Fibroblast of lung (primary cell): ENCODE data around the gene CCNY. TPM values are rescaled to one million over a fixed set of nuclear protein-coding genes. Genes with fewer than 3 reads are reported as not detected.

Source experiments
- DNase-seq, 2 donors: peaks; one replicate each; pipeline versions ENCODE4 v3.0.0 to v3.0.0-alpha.2; 2010; ENCODE audit warnings: low read depth in 2 of 2
- H2AFZ ChIP-seq: 2 replicates; pipeline ENCODE4 v1.5.1; 2012; ENCODE audit warnings: low read length, control low read depth, inconsistent platforms
- H3K27ac ChIP-seq: 2 replicates; pipeline ENCODE4 v1.5.1; 2011; ENCODE audit warnings: low read length, control low read depth; ENCODE audit not compliant: insufficient read depth
- H3K27me3 ChIP-seq: 2 replicates; pipeline ENCODE4 v1.5.1; 2011; ENCODE audit warnings: mild to moderate bottlenecking, low read length; ENCODE audit not compliant: control insufficient read depth, insufficient read depth
- H3K36me3 ChIP-seq: 2 replicates; pipeline ENCODE4 v1.5.1; 2011; ENCODE audit warnings: low read length; ENCODE audit not compliant: control insufficient read depth, insufficient read depth
- H3K4me1 ChIP-seq: 2 replicates; pipeline ENCODE4 v1.5.1; 2011; ENCODE audit warnings: low read length; ENCODE audit not compliant: control insufficient read depth, insufficient read depth; ENCODE audit errors: extremely low read depth
- H3K4me2 ChIP-seq: 2 replicates; pipeline ENCODE4 v1.5.1; 2011; ENCODE audit warnings: low read length, control low read depth; ENCODE audit not compliant: insufficient read depth; ENCODE audit errors: extremely low read depth
- H3K4me3 ChIP-seq, 4 experiments: fragments of 200-600 bp in 1 of 4; sonication (generic) in 1 of 4; replicated peaks in 1 of 4; 2 replicates each; pipeline ENCODE4 v1.5.1; 2011 to 2016; ENCODE audit warnings: low read length in 4 of 4, low read depth in 3 of 4, mild to moderate bottlenecking in 3 of 4, control low read depth in 2 of 4, inconsistent platforms in 1 of 4, mixed read lengths in 1 of 4; ENCODE audit not compliant: insufficient read depth in 1 of 4; ENCODE audit errors: control extremely low read depth in 1 of 4
- H3K79me2 ChIP-seq: 2 replicates; pipeline ENCODE4 v1.5.1; 2012; ENCODE audit warnings: mild to moderate bottlenecking, low read length, inconsistent platforms; ENCODE audit not compliant: control insufficient read depth, insufficient read depth
- H3K9ac ChIP-seq: 2 replicates; pipeline ENCODE4 v1.5.1; 2011; ENCODE audit warnings: mild to moderate bottlenecking, low read length, control low read depth; ENCODE audit not compliant: insufficient read depth
- H3K9me3 ChIP-seq: 2 replicates; pipeline ENCODE4 v1.5.1; 2012; ENCODE audit warnings: low read depth, low read length; ENCODE audit not compliant: control insufficient read depth, insufficient read depth
- H4K20me1 ChIP-seq: 2 replicates; pipeline ENCODE4 v1.5.1; 2011; ENCODE audit warnings: low read length; ENCODE audit not compliant: control insufficient read depth, insufficient read depth; ENCODE audit errors: extremely low read depth
- EZH2 ChIP-seq: IDR thresholded peaks from 2 replicates; pipeline ENCODE4 v1.5.1; 2012; ENCODE audit warnings: low read length, control low read depth, mild to moderate bottlenecking; ENCODE audit errors: missing control alignments
- polyA plus RNA-seq, 2 donors: library from polyadenylated mRNA; depleted of rRNA in 1 of 2; stranded (reverse) in 1 of 2; unstranded in 1 of 2; fragments of >200 nt; gene quantifications; 2 replicates each; pipeline ENCODE4 v1.2.1, GENCODE V29; 2011 to 2012; ENCODE audit warnings: missing spikeins in 1 of 2
- total RNA-seq: library from RNA; depleted of rRNA; stranded (reverse); fragments of >200 nt; gene quantifications from 2 replicates; pipeline ENCODE4 v1.2.1, GENCODE V29; 2014
- TF ChIP-seq, protein P1 (sequence below), 2 donors: IDR thresholded peaks in 1 of 2; conservative IDR thresholded peaks in 1 of 2; 1 replicate in 1 of 2; 2 replicates in 1 of 2; pipeline ENCODE4 v1.5.1; 2011 to 2012; ENCODE audit warnings: low read length in 2 of 2, control low read depth in 1 of 2, inconsistent platforms in 1 of 2, low read depth in 1 of 2, mild to moderate bottlenecking in 1 of 2

Gene CCNY
- total and polyA plus RNA-seq, 2 donors (not counting 1 experiment from before 2014, with no cell fraction given), result 34.7 to 66.4 TPM

DNA sequence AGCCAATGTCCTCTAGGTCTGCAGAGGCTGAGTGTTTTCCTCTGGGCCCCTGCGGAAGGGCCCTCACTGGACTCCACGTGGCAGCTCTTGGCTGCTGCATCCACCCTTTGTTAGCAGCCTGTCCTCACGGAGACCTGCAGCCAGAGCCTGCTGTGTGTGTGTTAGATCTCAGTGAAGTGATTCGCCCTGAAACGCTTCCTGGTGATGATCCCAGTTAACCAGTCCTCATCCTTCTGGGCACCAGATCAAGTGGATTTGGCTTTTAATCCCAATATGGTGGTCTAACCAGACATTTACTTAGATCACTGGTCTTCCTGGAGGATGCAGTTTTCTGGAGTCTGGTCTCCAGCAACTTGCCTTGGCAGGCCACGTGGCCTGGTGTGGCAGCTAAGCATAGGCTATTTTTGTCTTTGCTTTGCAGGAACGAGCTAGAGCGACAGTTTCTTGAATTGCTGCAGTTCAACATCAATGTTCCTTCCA lies 229.3 kb downstream of the CCNY start:
- H3K27me3 ChIP-seq, result no peaks in the 10 kb centered on the region
- peaks cover 5% of the 10 kb centered on the region for H3K4me1 ChIP-seq
- peaks cover 2% of the 10 kb centered on the region for H3K36me3 ChIP-seq
- no peak overlapping the region for H2AFZ ChIP-seq
- H4K20me1 ChIP-seq, result no peaks in the 10 kb centered on the region
- no peak overlapping the region for H3K4me2 ChIP-seq
- H3K4me3 ChIP-seq, result no peak overlapping the region
- H3K9me3 ChIP-seq, result no peaks in the 10 kb centered on the region
- H3K79me2 ChIP-seq, result no peaks in the 10 kb centered on the region
- no peak overlapping the region for H3K27ac ChIP-seq
- H3K9ac ChIP-seq, result no peak overlapping the region
- TF ChIP-seq EZH2, result no peak
- TF ChIP-seq, protein P1, sequence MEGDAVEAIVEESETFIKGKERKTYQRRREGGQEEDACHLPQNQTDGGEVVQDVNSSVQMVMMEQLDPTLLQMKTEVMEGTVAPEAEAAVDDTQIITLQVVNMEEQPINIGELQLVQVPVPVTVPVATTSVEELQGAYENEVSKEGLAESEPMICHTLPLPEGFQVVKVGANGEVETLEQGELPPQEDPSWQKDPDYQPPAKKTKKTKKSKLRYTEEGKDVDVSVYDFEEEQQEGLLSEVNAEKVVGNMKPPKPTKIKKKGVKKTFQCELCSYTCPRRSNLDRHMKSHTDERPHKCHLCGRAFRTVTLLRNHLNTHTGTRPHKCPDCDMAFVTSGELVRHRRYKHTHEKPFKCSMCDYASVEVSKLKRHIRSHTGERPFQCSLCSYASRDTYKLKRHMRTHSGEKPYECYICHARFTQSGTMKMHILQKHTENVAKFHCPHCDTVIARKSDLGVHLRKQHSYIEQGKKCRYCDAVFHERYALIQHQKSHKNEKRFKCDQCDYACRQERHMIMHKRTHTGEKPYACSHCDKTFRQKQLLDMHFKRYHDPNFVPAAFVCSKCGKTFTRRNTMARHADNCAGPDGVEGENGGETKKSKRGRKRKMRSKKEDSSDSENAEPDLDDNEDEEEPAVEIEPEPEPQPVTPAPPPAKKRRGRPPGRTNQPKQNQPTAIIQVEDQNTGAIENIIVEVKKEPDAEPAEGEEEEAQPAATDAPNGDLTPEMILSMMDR (conservative IDR thresholded peaks at IDR 0.05 in 1 of 2, IDR thresholded peaks at IDR 0.05 in 1 of 2; ENCODE audit: low read depth in 1 of 2, low read length in 2 of 2), result no peak
- DNase-seq, result peak in 1 of 2 donors; percentile 71

DNA sequence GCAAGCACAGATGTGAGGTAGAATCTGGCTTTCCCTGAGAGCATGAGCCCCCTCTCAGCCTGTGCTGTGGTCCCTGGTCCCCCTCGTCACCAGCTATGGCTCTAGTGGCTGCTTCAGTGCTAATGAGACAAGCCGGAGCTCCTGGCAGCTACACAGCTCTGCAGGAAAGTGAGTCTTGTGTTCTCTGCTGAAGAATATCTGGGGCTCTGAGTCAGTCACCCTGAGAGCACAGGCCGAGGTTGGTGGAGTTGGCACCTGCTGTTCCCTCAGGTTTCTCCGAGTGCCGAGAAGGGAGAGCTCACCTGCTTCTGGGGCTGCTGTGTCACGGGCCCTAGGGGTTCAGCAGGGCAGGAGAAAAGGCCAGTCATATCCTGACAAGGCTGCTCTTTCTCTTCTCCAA lies 231.6 kb downstream of the CCNY start:
- H3K27ac ChIP-seq, result no peak overlapping the region
- H4K20me1 ChIP-seq, result no peaks in the 10 kb centered on the region
- H3K4me3 ChIP-seq, result no peak overlapping the region
- no peaks in the 10 kb centered on the region for H3K79me2 ChIP-seq
- no peak overlapping the region for H3K4me2 ChIP-seq
- H3K27me3 ChIP-seq, result no peaks in the 10 kb centered on the region
- H2AFZ ChIP-seq, result no peak overlapping the region
- H3K9me3 ChIP-seq, result no peaks in the 10 kb centered on the region
- peaks cover 2% of the 10 kb centered on the region for H3K36me3 ChIP-seq
- H3K9ac ChIP-seq, result no peak overlapping the region
- DNase-seq, result no peak
- TF ChIP-seq EZH2, result no peak
- TF ChIP-seq, protein P1 (conservative IDR thresholded peaks at IDR 0.05 in 1 of 2, IDR thresholded peaks at IDR 0.05 in 1 of 2; ENCODE audit: low read depth in 1 of 2, low read length in 2 of 2), result no peak
- H3K4me1 ChIP-seq, result peaks cover 5% of the 10 kb centered on the region

DNA sequence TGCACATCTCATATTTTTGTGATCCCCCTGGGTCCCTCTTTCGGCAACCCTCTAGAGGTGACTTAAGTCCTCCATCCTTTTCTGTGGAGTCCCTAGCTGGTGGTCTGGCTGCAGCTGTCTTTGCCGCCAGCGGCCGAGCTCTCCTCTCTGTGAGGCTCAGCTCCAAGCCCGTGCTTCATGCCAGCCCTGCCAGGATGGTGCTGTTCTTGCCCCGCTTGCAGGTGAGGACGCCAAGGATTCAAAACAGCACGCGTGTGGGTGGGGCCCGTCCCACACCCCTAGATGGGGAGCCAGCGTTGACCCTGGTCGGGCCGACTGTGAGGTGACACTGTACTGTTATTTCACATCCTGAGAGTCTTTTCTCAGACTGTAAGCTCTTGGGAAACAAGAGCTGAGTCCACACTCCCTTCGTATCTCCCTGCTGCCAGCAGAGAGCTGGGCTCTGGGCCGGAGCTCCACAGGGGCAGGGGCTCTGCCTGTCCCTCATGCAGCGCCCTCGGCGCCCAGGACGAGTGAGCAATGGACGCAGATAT lies 232.2 kb downstream of the CCNY start:
- Histone ChIP-seq H3K4me2 (no peak overlapping the region), H2AFZ (no peak overlapping the region), H3K9me3 (no peaks in the 10 kb centered on the region)

More for the DNA sequence above, 232.2 kb downstream of the CCNY start:
- no peak overlapping the region for H3K9ac ChIP-seq
- peaks cover 5% of the 10 kb centered on the region for H3K4me1 ChIP-seq
- H3K4me3 ChIP-seq, result no peak overlapping the region
- TF ChIP-seq, protein P1 (conservative IDR thresholded peaks at IDR 0.05 in 1 of 2, IDR thresholded peaks at IDR 0.05 in 1 of 2; ENCODE audit: low read depth in 1 of 2, low read length in 2 of 2), result no peak
- TF ChIP-seq EZH2, result no peak
- H3K79me2 ChIP-seq, result no peaks in the 10 kb centered on the region
- DNase-seq, result no peak
- H3K36me3 ChIP-seq, result peaks cover 2% of the 10 kb centered on the region
- no peaks in the 10 kb centered on the region for H4K20me1 ChIP-seq
- no peaks in the 10 kb centered on the region for H3K27me3 ChIP-seq
- H3K27ac ChIP-seq, result no peak overlapping the region
